Ovary (tissue), 9 donors: ENCODE data around the gene SPEG. TPM values are rescaled to one million over a fixed set of nuclear protein-coding genes. Genes with fewer than 3 reads are reported as not detected.

Experiments used
- DNase-seq, 5 donors: peaks; one replicate each; pipeline ENCODE4 v3.0.0-alpha.2; 2019 to 2020
- H3K27ac ChIP-seq, 2 donors: fragments of 200-600 bp; one replicate each; pipeline versions ENCODE4 v1.5.1 to v1.8.0; 2019 to 2022
- H3K27me3 ChIP-seq: fragments of 200-600 bp; one replicate; pipeline ENCODE4 v1.8.0; 2022
- H3K36me3 ChIP-seq: fragments of 200-600 bp; sonication (generic); one replicate; pipeline ENCODE4 v1.5.1; 2019
- H3K4me1 ChIP-seq: one replicate; pipeline ENCODE4 v1.8.1; 2013; ENCODE audit warnings: mild to moderate bottlenecking, moderate library complexity; ENCODE audit not compliant: insufficient read depth
- H3K4me3 ChIP-seq: fragments of 200-600 bp; sonication (generic); one replicate; pipeline ENCODE4 v1.5.1; 2017
- H3K9me3 ChIP-seq, 2 donors: fragments of 200-600 bp in 1 of 2; sonication (generic) in 1 of 2; one replicate each; pipeline versions ENCODE4 v1.5.1 to v1.8.1; 2013 to 2019; ENCODE audit warnings: mild to moderate bottlenecking in 1 of 2, moderate library complexity in 1 of 2
- EP300 ChIP-seq: sonication (generic); formaldehyde crosslinking; IDR thresholded peaks from one replicate; pipeline ENCODE4 v1.6.1; 2017; ENCODE audit warnings: antibody characterized with exemption
- POLR2A ChIP-seq: fragments of 450-650 bp; IDR thresholded peaks from one replicate; pipeline ENCODE4 v1.6.1; 2017; ENCODE audit warnings: antibody characterized with exemption, mild to moderate bottlenecking, moderate library complexity
- WGBS, 3 donors: extraction: QIAGEN DNeasy Blood & Tissue Kit in 1 of 3; methylation state at CpG; one replicate each; pipeline versions ENCODE4 v1.1.5 to v1.1.7; 2013 to 2017; 5-methylcytosine and 5-hydroxymethylcytosine counted together
- intact Hi-C, 4 donors: fragments of 100-400 bp; cut with DNase I; formaldehyde crosslinking; loops; one replicate each; pipeline versions ENCODE4 v1.11.0 to v1.15.1; 2022 to 2023
- polyA plus RNA-seq, 2 donors: library from polyadenylated mRNA; stranded (reverse); fragments of 200-250 nt in 1 of 2; fragments of 350-450 nt in 1 of 2; fragmentation: Illumina TruSeq in 1 of 2; extraction: RNeasy Lipid Tissue Mini Kit (QIAGEN cat#74804) in 1 of 2; gene quantifications; one replicate each; pipeline ENCODE4 v1.2.3, GENCODE V29; 2013 to 2014
- total RNA-seq, 7 donors: library from RNA; depleted of rRNA in 2 of 7; stranded (reverse); fragments of >200 nt in 2 of 7; fragmentation: NEBNext Ultra II Directional in 3 of 7; extraction: Animal tissue kit (Norgen Biotek cat#: 25700) in 3 of 7; gene quantifications; one replicate each; pipeline versions ENCODE4 v1.1.0 to v1.2.4, GENCODE V29; 2016 to 2023
- TF ChIP-seq, protein P1 (sequence below), 3 donors: fragments of 450-650 bp in 2 of 3; fragments of 200-600 bp in 1 of 3; IDR thresholded peaks; one replicate each; pipeline versions ENCODE4 v1.5.1 to v1.8.0; 2016 to 2022; ENCODE audit warnings: antibody characterized with exemption in 3 of 3, mild to moderate bottlenecking in 1 of 3
- donor health status: DM: no; HTN: no; CAD: no; lungs with moderate emphysema.
- donor health status: DM: no; HTN: no; CAD: no.
- donor health status: Bipolar disorder and iron deficiency.
- donor health status: DM: yes; HTN: yes; CAD: no.
- donor health status: DM: no; HTN: no; CAD: no.
- donor health status: DM: yes; HTN: yes; CAD: no.

Gene SPEG
- total and polyA plus RNA-seq, 9 donors, result 9.9 to 79.7 (median 29.6) TPM

GRCh38 chr2:219426534-219427136 is 8.0 kb upstream of the SPEG start:
- Histone ChIP-seq H3K4me1 (no peaks in the 10 kb centered on the region), H3K4me3 (no peak overlapping the region), H3K27me3 (no peaks in the 10 kb centered on the region), H3K9me3 (no peaks in the 10 kb centered on the region), H3K27ac (no peak overlapping the region), H3K36me3 (no peaks in the 10 kb centered on the region)
- no peak for TF ChIP-seq POLR2A
- TF ChIP-seq, protein P1, sequence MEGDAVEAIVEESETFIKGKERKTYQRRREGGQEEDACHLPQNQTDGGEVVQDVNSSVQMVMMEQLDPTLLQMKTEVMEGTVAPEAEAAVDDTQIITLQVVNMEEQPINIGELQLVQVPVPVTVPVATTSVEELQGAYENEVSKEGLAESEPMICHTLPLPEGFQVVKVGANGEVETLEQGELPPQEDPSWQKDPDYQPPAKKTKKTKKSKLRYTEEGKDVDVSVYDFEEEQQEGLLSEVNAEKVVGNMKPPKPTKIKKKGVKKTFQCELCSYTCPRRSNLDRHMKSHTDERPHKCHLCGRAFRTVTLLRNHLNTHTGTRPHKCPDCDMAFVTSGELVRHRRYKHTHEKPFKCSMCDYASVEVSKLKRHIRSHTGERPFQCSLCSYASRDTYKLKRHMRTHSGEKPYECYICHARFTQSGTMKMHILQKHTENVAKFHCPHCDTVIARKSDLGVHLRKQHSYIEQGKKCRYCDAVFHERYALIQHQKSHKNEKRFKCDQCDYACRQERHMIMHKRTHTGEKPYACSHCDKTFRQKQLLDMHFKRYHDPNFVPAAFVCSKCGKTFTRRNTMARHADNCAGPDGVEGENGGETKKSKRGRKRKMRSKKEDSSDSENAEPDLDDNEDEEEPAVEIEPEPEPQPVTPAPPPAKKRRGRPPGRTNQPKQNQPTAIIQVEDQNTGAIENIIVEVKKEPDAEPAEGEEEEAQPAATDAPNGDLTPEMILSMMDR (IDR thresholded peaks at IDR 0.05), result no peak
- no peak for TF ChIP-seq EP300
- intact Hi-C loops, result no loop called here
- DNase-seq, result no peak
- 85 to 89% (median 89%) methylated on average over 7 of the region's 7 CpGs for WGBS, 3 donors

- H3K27me3 ChIP-seq, result no peaks in the 10 kb centered on the region
- H3K36me3 ChIP-seq, result no peaks in the 10 kb centered on the region
- intact Hi-C loops, result no loop called here
- DNase-seq, result no peak
- no peak overlapping the region for H3K4me3 ChIP-seq
- H3K27ac ChIP-seq, result no peak overlapping the region
- H3K9me3 ChIP-seq, result no peaks in the 10 kb centered on the region
- no peak for TF ChIP-seq EP300
- no peak for TF ChIP-seq POLR2A
- TF ChIP-seq, protein P1 (IDR thresholded peaks at IDR 0.05), result no peak
- no peaks in the 10 kb centered on the region for H3K4me1 ChIP-seq
Measured at GRCh38 chr2:219428469-219428868, 6.2 kb upstream of the SPEG start.

- Histone ChIP-seq H3K4me1 (no peaks in the 10 kb centered on the region), H3K27me3 (no peaks in the 10 kb centered on the region), H3K36me3 (no peaks in the 10 kb centered on the region), H3K27ac (no peak overlapping the region), H3K4me3 (no peak overlapping the region), H3K9me3 (no peaks in the 10 kb centered on the region)
- TF ChIP-seq EP300 (no peak), POLR2A (no peak)
- TF ChIP-seq, protein P1 (IDR thresholded peaks at IDR 0.05), result no peak
- intact Hi-C loops, result no loop called here
- DNase-seq, result no peak
- 90 to 94% (median 93%) methylated on average over 7 of the region's 7 CpGs for WGBS, 3 donors
Measured at GRCh38 chr2:219429958-219430606, 4.6 kb upstream of the SPEG start.

DNA sequence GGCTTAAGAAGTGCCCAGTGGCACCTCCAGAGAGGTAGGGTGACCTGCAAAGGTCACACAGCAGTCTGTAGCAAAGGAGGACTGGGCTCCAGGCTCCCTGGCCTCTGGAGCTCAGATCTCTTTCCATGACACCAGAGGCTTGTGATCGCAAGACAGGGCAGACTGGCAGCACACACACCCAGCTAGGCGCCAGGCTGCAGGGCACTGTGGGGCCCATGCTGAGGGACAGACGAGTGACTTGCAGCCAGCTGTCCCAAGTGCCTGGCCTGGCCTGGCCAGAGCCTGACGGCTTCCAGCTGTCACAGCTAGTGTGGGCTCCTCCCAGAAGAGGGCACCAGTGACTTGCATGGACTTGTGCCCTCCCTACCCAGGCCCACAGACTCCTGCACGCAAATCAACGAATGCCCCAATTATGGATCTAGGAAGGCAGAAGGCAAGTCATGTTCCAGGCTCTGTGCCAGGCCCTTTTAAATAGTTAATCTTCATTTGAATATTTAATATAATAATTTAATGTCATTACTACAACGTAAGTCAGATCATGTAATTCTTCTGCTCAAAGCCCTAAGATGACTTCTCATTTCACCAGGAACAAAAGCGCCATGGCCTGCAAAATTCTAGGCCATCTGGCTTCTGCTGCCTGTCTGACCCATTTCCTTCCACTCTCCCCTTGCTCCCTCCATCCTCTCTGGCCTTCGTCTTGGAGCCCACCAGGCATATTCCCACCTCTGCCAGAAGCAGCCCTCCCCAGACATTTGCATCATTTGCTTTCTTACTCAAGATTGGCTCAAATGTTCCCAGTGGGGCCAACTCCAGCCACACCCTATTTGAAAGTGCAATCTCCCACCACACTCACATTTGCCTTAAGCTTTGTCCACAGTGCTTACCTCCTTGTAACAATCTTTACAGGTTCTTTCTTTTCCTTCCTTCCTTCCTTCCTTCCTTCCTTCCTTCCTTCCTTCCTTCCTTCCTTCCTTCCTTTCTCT is 3.7 kb upstream of the SPEG start:
- peak in 1 of 5 donors; percentile 20 for DNase-seq
- H3K27ac ChIP-seq, result no peak overlapping the region
- peaks cover 2% of the 10 kb centered on the region for H3K4me1 ChIP-seq

More for the DNA sequence above, 3.7 kb upstream of the SPEG start:
- H3K27me3 ChIP-seq, result no peaks in the 10 kb centered on the region
- TF ChIP-seq EP300 (no peak), POLR2A (no peak)
- TF ChIP-seq, protein P1 (IDR thresholded peaks at IDR 0.05), result no peak
- intact Hi-C loops, result no loop called here
- WGBS, 3 donors, result 61 to 68% (median 63%) methylated on average over 9 of the region's 9 CpGs
- H3K9me3 ChIP-seq, result no peaks in the 10 kb centered on the region
- H3K36me3 ChIP-seq, result no peaks in the 10 kb centered on the region
- no peak overlapping the region for H3K4me3 ChIP-seq
